Motor neuron (in vitro differentiated cells): ENCODE measurements around the gene ERLEC1. TPM values are rescaled to one million over a fixed set of nuclear protein-coding genes. Genes with fewer than 3 reads are reported as not detected.
A peak's percentile ranks its signal among the peaks of the same experiment; 100 is the strongest.

Experiments used
- ATAC-seq, 8 experiments: fragments of 200-7000 bp; cut with Tn5 transposase; replicated peaks in 6 of 8; 2 replicates each; pipeline ENCODE4 v1.8.0; 2021; ENCODE audit warnings: mild to moderate bottlenecking in 8 of 8, moderate library complexity in 8 of 8
- H3K27ac ChIP-seq, 2 donors: fragments of 250-450 bp; sonication (Bioruptor Pico); 2 replicates each; pipeline ENCODE4 v1.9.0; 2021; ENCODE audit warnings: antibody characterized with exemption in 2 of 2, mild to moderate bottlenecking in 2 of 2, moderate library complexity in 1 of 2
- H3K4me1 ChIP-seq, 2 donors: fragments of 250-450 bp; sonication (Bioruptor Pico); replicated peaks in 1 of 2; 2 replicates each; pipeline ENCODE4 v1.6.1; 2021; ENCODE audit warnings: antibody characterized with exemption in 2 of 2, mild to moderate bottlenecking in 2 of 2, moderate library complexity in 1 of 2
- H3K4me3 ChIP-seq, 5 donors: fragments of 250-450 bp; sonication (Bioruptor Pico); 2 replicates each; pipeline ENCODE4 v1.9.0; 2021; ENCODE audit warnings: antibody characterized with exemption in 5 of 5, mild to moderate bottlenecking in 5 of 5, moderate library complexity in 4 of 5
- WGBS, 10 experiments: fragments of 450-650 bp; shearing (Covaris generic); methylation state at CpG; one replicate each; pipeline ENCODE4 v1.0.0; 2022; 5-methylcytosine and 5-hydroxymethylcytosine counted together
- in situ Hi-C, 9 experiments: fragments of 400-800 bp; cut with MboI; loops; one replicate each; pipeline ENCODE4 v1.15.0; 2021; ENCODE audit warnings: low sequenced_read_pairs in 9 of 9, low pct_unique_long_range_greater_than_20kb in 2 of 9; ENCODE audit not compliant: unreplicated experiment in 9 of 9
- total RNA-seq, 8 experiments: library from RNA; unstranded; fragments of 300-600 nt; gene quantifications; 2 replicates each; pipeline versions ENCODE4 v1.2.3 to v1.2.4, GENCODE V29; 2022

Gene ERLEC1
- total RNA-seq, 8 experiments from 2014 or later: 28.6 to 109 (median 41.6) TPM

GRCh38 chr2:53854678-53855077, 67.8 kb downstream of the ERLEC1 start:
- no peak overlapping the region for H3K27ac ChIP-seq
- no peak for ATAC-seq
- in situ Hi-C loops: no loop called here
- WGBS, 10 experiments: 92 to 100% (median 96%) methylated on average over 1 to 2 of the region's 2 CpGs; no CpG with 5 or more reads in 6 of the 10 experiments
- no peak overlapping the region for H3K4me3 ChIP-seq
- H3K4me1 ChIP-seq: no peaks in the 10 kb centered on the region

GRCh38 chr2:53856272-53856671, 69.4 kb downstream of the ERLEC1 start:
- ATAC-seq: peak in 1 of 8 experiments; percentile 29
- no peaks in the 10 kb centered on the region for H3K4me1 ChIP-seq
- in situ Hi-C loops: no loop called here
- no peak overlapping the region for H3K4me3 ChIP-seq
- 76 to 100% (median 90%) methylated on average over 1 to 2 of the region's 2 CpGs; no CpG with 5 or more reads in 3 of the 10 experiments for WGBS, 10 experiments
- no peak overlapping the region for H3K27ac ChIP-seq

- H3K4me3 ChIP-seq: no peak within 1 kb of the TSS
- no peaks in the 10 kb centered on the region for H3K4me1 ChIP-seq
- in situ Hi-C loops: no loop called here
- peak; percentile 7 to 74 (median 64) for ATAC-seq
- H3K27ac ChIP-seq: no peak within 1 kb of the TSS
- WGBS, 10 experiments: 59 to 100% (median 79%) methylated on average over 1 to 8 of the region's 72 CpGs; no CpG with 5 or more reads in 6 of the 10 experiments
Observed at GRCh38 chr2:53859206-53860181, 72.7 kb downstream of the ERLEC1 start, which contains the start of gene GPR75. TSS of gene GPR75 (minus strand) at chr2:53859967. CDS start at chr2:53854756, 5,211 bp downstream.

GRCh38 chr2:53861824-53862223, 75.0 kb downstream of the ERLEC1 start:
- Histone ChIP-seq H3K4me3 (no peak overlapping the region), H3K27ac (no peak overlapping the region), H3K4me1 (peaks cover 0 to 4% of the 10 kb centered on the region in 2 donors)
- WGBS, 10 experiments: 90 to 100% (median 95%) methylated on average over 2 to 5 of the region's 5 CpGs; no CpG with 5 or more reads in 2 of the 10 experiments
- no peak for ATAC-seq
- in situ Hi-C loops: no loop called here

- ATAC-seq: no peak
- Histone ChIP-seq H3K4me1 (peaks cover 0 to 4% of the 10 kb centered on the region in 2 donors), H3K4me3 (no peak overlapping the region), H3K27ac (no peak overlapping the region)
- in situ Hi-C loops: no loop called here
- WGBS, 10 experiments: 94 to 100% (median 100%) methylated on average over 2 to 4 of the region's 6 CpGs; no CpG with 5 or more reads in 2 of the 10 experiments
Observed at GRCh38 chr2:53863538-53864227, 76.8 kb downstream of the ERLEC1 start.

DNA sequence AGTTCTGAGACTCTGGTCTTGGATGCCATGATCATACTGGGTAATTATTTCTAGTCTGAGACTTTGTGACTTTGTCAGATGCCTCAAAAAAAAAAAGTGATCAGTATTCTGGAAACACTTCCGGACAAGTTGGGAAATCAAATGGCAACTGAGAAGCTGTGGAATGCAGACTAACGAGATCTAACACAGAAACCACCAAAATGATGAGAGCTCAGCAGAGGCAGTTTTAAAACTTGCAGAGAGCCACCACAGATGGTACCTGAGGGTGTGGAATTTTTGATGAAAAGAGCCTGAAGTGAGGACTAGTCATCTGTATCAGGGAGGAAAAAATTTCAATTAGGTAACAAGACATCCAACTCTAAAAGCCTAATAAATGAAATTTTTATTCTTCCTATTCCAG, 78.4 kb downstream of the ERLEC1 start:
- WGBS, 10 experiments: 40 to 100% (median 93%) methylated on average over 1 to 2 of the region's 2 CpGs; no CpG with 5 or more reads in 2 of the 10 experiments
- Histone ChIP-seq H3K4me1 (peaks cover 0 to 4% of the 10 kb centered on the region in 2 donors), H3K4me3 (no peak overlapping the region), H3K27ac (no peak overlapping the region)
- in situ Hi-C loops: no loop called here
- no peak for ATAC-seq

DNA sequence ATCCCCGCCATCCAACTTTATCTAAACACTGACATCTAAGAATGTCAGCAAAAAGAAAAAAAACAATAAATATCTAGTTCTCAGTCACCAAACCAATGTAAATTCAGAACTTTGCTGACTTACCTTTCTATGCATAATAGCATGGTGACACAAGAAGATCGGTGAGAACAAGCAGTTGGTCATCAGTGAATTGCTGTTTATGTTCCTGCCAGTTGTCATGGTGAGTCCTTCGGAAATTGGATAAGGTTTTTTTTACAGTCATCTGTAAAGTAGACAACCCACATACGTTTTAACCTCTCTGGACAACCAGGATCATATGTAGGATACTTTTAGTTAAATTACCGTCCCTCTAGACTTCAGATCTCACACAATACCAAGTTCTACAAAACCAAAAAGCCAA, 79.1 kb downstream of the ERLEC1 start:
- H3K4me3 ChIP-seq: no peak overlapping the region
- 40 to 100% (median 82%) methylated on average over 1 to 5 of the region's 5 CpGs for WGBS, 10 experiments
- in situ Hi-C loops: no loop called here
- ATAC-seq: peak in 1 of 8 experiments; percentile 77
- H3K27ac ChIP-seq: no peak overlapping the region
- peaks cover 0 to 4% of the 10 kb centered on the region in 2 donors for H3K4me1 ChIP-seq

DNA sequence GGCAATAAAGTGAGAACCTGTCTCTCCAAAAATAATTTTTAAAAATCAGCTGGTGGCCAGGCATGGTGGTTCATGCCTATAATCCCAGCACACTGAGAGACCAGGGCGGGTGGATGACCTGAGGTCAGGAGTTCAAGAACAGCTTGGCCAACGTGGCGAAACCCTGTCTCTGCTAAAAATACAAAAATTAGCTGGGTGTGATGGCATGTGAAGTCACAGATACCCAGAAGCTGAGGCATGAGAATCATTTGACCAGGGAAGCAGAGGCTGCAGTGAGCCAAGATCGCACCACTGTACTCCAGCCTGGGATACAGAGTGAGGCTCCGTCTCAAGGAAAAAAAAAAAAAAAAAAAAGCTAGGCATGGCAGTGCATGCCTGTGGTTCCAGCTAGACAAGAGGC, 80.3 kb downstream of the ERLEC1 start:
- Histone ChIP-seq H3K27ac (no peak overlapping the region), H3K4me3 (no peak overlapping the region), H3K4me1 (peaks cover 0 to 4% of the 10 kb centered on the region in 2 donors)
- in situ Hi-C loops: no loop called here
- no peak for ATAC-seq
- 89 to 100% (median 100%) methylated on average over 2 to 4 of the region's 5 CpGs; no CpG with 5 or more reads in 2 of the 10 experiments for WGBS, 10 experiments

DNA sequence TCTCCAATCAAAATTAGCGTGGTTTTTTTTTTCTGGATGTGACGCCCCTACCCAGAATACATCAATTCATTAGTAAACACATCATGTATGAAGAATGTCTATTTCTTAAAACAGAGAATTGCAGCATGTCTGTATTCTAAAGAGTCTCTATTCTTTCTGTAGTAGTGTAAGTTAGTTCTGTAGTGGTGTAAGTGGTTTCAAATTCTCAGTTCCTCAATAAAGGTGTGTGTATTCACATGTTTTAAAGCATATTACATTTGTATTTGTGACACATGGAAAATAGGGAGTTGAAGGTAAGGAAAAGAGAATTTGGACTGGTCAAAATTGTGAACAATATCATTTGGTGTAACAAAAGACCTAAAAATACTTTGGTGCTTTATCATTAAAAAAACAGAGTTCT, 80.9 kb downstream of the ERLEC1 start:
- Histone ChIP-seq H3K4me1 (peaks cover 0 to 4% of the 10 kb centered on the region in 2 donors), H3K4me3 (no peak overlapping the region), H3K27ac (no peak overlapping the region)
- 93 to 100% (median 100%) methylated on average over 1 to 2 of the region's 2 CpGs; no CpG with 5 or more reads in 4 of the 10 experiments for WGBS, 10 experiments
- ATAC-seq: no peak
- in situ Hi-C loops: no loop called here

Other genes starting within 250 kb of the ERLEC1 start
- gene CHAC2, start 19.2 kb upstream of the ERLEC1 start, total RNA-seq: 10 to 100 TPM in 1 of 8 experiments, 1 to 10 TPM in 7; 1.9 to 15.4 (median 5.1) TPM
- 10 to 100 TPM; 14.2 to 44.5 (median 38.9) TPM for gene ASB3, start 91 bp upstream of the ERLEC1 start, total RNA-seq
- gene GPR75, start 72.9 kb downstream of the ERLEC1 start, total RNA-seq: 10 to 100 TPM in 1 of 8 experiments, 1 to 10 TPM in 6, under 1 TPM in 1; 0.87 to 14.2 (median 1.6) TPM
- 100 to 1,000 TPM in 1 of 8 experiments, 10 to 100 TPM in 7; 28.7 to 143 (median 41.5) TPM for gene PSME4, start 183.9 kb downstream of the ERLEC1 start, total RNA-seq